Iris pigment epithelial cell (primary cell): Measurements from ENCODE around the gene RABL6.
A peak's percentile ranks its signal among the peaks of the same experiment; 100 is the strongest.
"Not testable (repeated sequence)": the region's sequence is repeated elsewhere in the genome, so short reads cannot be mapped to it uniquely, and the experiment has no call there.

Experiments
- DNase-seq: peaks from one replicate; pipeline ENCODE4 v3.0.0-alpha.2; 2011; ENCODE audit warnings: low read depth

RABL6 gene

DNA sequence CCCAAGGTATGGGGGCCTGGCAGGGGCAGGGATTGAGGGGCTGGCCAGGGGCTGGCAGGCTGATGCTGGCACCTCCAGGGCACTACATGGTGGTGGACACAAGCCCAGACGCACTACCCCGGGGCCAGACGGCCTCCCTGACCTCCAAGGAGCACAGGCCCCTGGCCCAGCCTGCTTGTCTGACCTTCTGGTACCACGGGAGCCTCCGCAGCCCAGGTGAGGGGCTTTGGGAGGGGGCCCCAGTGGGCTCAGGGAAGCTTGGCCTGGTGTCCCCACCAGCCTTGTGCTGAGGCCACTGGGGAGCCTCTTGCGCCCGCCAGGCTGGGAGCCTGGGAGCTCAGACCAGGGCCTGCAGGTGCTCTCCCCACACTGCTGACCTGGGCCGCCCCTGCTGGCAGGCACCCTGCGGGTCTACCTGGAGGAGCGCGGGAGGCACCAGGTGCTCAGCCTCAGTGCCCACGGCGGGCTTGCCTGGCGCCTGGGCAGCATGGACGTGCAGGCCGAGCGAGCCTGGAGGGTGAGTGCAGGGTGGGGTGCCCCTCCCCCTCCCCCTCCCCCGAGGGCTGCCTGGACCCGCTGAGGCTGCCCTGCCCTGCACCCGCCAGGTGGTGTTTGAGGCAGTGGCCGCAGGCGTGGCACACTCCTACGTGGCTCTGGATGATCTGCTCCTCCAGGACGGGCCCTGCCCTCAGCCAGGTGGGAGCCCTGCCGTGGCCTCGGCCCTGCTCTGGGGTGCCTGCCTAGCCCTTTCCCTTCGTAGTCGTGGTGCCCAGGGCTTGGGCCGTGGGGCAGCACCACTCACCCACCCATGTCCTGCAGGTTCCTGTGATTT lies 50.0 kb downstream of the RABL6 start:
- DNase-seq: no peak

DNA sequence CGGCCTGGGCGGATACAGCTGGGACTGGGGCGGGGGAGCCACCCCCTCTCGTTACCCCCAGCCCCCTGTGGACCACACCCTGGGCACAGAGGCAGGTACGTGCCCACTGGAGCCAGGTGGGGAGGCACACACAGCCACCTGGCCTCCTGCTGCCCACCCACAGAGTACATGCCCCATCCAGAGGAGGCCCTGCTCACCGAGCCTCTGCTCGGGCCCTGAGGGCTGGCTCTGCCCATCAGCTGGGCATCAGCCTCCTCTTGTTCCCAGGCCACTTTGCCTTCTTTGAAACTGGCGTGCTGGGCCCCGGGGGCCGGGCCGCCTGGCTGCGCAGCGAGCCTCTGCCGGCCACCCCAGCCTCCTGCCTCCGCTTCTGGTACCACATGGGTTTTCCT lies 50.7 kb downstream of the RABL6 start:
- DNase-seq: no peak

DNA sequence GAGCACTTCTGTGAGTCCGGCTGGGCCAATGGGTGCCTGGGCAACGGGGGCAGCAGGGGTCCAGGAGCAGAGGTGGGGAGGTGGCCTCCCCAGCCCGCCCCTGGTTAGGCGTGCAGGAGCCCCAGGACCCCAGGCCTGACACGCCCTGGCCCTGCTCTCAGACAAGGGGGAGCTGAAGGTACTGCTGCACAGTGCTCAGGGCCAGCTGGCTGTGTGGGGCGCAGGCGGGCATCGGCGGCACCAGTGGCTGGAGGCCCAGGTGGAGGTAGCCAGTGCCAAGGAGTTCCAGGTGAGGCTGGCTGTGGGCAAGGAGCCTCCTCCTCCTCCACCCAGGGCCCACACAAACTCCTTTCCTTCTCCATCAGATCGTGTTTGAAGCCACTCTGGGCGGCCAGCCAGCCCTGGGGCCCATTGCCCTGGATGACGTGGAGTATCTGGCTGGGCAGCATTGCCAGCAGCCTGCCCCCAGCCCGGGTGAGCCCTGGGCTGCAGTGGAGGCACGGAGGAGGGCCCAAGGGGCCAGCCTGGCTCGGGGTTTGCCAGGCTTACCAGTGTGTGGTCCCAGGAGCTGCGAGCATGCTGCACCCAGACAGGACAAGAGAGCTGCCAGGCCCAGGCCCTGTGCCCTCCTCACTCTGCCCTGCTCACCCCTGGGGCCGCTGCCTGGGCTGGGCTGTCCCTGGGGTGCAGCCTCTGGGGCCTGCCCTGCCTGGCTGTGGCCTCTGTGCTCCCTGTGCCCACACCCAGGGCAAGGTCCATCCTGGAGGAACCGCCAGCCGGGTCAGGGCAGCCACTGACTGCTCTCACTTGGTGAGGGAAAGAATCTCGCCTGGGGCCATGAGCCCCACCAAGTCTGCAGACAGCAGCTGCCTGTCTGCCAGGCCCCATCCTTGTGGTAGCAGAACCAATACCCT lies 51.4 kb downstream of the RABL6 start:
- peak; percentile 30 for DNase-seq

DNA sequence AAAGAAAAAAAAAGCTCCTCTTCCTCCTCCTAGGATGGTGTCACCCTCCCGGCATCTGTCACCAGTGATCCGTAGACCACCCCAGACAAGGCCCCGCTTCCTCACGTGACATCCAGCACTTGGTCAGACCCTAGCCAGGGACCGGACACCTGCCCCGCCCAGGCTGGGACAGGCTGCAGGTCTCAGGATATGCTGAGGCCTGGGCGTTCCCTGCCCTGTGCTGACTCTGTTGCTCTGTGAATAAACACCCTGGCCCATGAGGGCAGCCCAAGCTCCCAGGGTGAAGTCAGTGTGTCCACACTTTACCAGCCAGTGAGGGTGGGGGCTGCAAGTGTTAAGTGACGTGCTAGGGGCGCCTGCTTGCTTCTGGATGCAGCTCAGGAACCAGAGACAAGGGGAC lies 52.8 kb downstream of the RABL6 start:
- no peak for DNase-seq

DNA sequence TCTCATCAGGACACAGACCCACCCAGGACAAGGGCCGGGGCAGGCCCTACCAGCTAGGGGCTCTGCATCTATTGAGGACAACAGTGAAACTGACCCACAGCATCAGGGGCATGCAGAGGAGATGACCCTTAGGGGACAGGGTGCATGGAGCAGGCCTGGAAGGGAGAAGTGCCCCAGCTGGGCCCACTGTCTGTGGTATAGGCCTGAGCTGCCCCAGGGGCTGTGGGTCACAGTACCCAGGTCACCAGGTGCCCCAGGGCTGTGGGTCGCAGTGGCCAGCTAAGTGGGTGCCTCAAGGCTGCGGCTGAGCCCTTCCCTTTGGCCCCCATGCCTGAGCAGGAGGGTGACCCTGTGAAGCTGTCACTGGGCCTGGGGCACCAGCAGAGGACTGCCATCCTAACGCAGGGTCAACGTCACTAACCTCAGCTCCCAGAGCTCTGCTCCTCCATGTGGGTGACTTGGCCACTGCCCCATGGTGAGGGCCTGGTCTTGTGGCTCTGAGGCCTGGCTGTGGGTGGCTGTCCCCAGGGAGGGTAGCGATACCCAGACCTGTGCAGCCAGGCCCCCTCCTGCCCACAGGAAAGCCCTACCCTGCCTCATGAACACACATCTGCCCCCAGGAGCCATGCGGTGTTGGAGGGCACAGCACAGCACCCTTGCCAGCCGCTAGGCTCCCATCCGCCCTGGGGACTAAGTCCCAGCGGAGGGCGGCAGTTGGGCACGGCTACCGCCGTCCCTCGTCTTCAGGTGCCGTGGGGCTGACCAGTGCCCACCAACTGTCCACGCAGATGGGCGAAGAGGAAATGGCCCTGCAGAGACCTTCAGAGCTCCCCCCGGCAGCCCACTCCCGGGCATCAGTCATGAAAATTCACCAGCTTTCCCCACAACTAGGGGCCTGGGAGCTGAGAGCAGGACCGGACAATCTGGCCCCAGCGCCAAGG lies 53.5 kb downstream of the RABL6 start:
- DNase-seq: no peak

DNA sequence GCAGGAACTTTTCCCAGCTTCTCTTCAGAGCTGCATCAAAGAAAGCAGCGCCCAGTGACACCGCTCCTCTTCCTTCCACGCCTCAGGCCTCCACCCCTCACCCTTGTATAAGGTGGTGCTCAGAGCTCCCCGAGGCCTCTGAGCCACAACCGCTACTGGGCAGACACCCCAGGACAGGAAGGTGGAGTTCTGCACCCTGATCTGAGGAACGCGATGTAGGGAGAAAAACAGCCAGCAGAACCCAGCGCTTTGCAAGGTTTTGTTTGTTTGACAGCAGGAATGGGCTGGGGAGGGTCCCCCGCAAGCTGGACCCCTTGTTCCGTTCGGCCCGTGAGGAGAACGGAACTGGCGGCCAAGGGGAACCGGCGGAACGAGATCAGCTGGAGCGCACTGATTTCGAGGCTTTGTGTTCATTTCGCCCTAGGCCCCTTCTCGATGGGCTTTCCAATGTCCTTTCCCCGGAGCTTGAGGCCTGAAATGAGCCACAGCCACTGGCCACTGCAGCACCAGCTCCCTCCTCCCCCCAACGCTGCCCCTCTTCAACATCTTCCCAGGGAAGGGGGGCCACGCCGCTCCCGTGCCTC lies 54.2 kb downstream of the RABL6 start:
- DNase-seq: no peak

DNA sequence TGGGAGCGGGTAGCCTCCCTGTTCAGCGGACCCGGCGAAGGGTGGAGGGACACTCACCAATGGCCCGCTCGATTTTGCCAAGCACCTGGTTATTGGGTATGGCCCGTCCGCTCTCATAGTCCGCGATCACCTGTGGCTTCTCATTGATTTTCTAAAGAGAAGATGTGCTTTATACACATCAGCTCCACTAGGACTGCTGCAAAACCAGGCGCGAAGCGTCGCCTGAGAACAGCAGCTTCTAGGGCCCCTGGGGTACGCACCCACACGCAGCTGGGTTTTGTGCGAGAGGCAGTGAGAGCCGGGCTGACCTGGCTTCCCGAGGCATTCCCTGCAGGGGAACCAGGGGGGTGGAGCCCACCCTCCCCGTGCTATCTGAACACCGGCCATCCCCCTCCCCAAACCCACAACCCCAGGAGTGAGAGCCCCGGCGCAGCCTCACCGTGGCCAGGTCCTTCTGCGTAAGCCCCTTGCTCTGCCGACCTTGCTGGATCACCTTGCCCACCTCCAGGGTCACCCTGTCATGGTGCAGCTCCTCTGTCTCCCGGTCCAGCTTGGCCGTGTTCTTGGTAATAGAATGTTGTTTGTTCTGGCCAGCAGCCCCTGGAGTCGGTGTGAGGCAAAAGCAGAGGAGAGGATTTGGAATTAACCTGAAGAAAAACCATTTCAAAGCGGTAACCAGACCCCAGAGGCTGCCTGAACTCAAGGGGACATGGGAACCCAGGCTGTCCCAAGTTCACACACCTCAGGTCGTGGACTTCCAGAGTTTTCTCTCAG lies 55.3 kb downstream of the RABL6 start:
- DNase-seq: no peak

DNA sequence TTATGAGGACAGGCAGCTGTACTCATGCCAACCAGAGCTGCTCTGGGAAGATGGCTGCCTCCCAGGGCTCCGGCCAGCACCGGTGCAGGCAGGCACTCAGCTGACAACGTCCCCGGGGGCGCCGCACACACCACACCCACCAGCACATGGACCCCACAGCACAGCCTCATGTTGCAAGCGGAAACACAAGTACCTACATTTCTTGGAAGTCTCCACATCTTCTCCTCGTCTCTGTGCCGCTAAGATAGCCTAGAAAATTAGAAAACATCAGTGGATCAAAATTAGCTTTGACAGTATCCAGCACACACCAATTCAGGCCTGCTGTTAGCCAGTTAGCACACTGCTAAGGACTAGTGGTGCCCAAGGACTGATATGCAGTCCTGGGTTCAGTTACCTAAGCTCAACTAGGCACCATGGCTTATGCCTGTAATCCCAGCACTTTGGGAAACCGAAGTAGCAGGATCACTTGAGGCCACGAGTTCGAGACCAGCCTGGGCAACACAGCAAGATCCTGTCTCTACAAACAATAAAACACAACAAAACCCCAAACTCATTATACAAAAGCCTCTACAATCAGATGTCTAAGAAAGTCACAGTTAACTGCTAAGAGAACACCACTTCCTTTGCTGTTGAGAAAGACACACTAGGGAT lies 56.0 kb downstream of the RABL6 start:
- DNase-seq: no peak

DNA sequence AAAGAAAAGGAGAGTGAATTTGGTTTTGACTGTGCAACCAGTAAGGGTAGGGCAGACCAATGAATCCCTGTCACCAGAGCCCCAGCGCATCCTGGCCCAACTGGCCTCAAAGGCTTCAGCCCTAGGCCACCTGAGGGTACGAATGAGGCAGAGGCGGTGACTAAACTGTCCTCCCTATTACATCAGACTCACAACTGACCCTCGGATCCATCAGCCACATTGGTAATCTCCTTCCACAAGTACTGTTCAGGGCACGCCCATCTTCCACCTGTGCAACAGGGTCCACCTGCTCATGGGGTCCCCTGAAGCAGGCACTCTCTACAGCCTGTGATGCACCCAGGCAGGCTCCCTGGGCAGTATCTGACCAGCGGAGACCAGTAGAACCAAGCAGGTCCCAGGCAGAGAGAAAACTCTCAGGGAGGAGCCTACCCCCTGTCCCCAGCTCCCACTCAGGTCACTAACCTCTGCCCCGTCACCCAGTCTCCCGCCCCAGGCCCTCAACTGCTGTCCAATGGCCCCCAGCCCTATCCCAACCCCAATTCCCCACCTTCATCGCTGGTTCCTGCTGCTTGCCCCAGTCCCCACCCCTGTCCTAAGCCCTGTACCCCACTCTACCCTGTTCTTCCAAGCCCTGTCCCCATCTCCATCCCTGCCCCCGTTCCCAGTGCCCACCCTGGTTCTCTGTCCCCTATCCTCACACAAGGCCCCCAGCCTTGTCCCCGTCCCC lies 57.5 kb downstream of the RABL6 start:
- no peak for DNase-seq

DNA sequence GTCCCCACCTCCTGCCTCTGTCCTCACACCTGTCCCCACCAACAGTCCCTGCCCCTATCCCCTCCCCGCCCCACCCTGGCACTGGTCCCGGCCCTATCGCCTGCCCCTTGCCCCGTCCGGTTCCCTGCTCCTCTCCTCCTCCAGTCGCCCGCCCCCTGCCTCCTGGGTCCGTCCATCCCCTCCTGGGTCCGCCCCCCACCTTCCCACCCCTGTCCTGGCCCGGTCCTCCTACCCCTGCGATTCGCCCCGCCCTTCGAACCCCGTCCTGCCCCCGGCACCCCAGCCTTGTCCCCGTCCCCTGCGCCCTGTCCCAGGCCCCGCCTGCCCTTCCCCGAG lies 58.0 kb downstream of the RABL6 start:
- DNase-seq: no peak

DNA sequence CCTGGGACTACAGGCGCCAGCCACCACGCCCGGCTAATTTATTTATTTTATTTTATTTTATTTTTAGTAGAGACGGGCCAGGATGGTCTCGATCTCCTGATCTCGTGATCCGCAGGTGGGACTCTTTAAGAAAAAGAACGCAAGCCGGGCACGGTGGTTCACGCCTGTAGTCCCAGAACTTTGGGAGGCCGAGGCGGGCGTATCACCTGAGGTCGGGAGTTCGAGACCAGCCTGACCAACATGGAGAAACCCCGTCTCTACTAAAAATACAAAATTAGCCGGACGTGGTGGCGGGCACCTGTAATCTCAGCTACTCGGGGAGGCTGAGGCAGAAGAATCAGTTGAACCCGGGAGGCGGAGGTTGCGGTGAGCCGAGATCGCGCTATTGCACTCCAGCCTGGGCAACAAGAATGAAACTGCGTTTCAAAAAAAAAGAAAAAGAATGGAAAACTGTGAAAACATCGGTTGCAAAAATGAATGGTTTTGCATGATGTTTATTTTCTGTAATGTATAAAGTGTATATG lies 59.2 kb downstream of the RABL6 start:
- DNase-seq: not testable (repeated sequence)

DNA sequence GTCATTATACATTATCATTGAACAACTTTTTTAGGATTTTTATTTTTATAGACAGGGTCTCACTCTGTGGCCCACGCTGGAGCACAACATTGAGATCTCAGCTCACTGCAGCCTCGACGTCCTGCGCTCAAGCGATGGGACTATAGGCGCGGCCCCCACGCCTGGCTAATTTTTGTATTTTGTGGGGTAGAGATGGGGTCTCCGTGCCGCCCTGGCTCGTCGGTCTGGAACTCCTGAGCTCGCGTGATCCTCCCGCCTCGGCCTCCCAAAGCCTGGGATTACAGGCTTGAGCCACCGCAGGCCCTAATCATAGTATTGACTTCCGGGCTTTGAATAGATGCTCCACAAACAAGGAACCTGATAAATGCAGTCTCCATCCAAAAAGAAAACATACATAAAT lies 59.7 kb downstream of the RABL6 start:
- DNase-seq: no peak

DNA sequence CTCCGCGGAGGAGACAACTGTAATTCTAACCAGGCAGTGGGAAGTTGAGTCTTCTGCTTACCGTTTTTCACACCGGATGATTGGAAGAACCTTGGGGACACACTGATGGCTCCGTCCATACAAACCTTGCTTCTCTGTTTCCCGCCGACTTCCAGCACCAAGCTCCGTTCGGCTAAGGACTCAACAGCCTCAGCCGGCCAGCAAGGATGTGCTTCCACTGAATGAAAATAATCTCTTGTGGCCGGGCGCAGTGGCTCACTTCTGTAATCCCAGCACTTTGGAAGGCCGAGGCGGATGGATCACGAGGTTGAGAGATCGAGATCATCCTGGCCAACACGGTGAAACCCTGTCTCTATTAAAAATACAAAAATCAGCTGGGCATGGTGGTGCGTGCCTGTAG lies 60.2 kb downstream of the RABL6 start:
- no peak for DNase-seq

DNA sequence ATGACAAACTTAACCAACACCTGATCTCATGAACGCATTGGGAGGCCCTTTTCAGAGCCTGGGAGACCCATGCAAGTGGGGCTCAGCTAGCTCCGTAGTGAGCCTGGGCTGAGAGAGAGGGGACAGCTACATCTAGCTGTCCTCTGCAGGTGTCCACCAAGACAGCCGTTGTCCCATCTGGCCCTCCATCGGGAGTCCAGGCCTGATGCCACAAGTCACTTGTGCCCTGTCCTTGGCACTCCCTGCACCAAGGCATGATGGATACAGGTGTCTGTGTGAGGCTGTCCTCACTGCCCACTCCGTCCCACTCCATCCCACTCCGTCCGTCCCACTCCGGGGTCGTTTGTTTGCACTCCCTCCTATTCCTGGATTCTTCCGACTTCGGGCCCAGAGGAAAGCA lies 60.9 kb downstream of the RABL6 start:
- DNase-seq: no peak

DNA sequence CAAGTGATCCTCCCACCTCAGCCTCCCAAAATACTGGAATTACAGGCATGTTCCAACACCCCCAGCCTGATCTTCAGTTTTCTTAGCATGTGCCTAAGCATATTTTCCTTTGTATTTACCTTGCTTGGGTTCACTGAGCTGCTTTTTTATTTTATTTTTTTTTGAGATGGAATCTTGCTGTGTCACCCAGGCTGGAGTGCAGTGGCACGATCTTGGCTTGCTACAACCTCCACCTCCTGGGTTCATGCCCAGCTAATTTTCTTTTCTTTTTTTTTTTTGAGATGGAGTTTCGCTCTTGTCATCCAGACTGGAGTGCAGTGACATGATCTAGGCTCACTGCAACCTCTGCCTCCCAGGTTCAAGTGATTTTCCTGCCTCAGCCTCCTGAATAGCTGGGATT lies 61.9 kb downstream of the RABL6 start:
- not testable (repeated sequence) for DNase-seq

DNA sequence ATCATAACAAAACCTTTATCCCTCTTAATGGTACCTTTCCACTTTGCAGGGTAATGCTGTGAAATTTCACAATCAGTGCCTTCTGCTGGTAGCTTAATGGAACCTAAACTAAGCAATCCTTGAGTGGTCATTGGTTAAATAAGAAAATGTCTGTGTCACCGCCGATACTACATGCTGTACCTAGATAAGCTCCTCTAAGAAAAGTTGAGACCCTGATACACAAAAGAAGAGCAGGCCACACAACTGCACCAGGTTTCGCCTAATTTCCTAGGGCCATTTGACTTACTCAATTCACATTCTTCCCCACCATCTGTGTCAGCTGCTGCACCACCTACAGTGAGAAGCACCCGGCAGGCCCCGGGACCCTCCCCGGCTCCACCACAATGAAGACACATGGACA lies 67.4 kb downstream of the RABL6 start:
- DNase-seq: no peak

DNA sequence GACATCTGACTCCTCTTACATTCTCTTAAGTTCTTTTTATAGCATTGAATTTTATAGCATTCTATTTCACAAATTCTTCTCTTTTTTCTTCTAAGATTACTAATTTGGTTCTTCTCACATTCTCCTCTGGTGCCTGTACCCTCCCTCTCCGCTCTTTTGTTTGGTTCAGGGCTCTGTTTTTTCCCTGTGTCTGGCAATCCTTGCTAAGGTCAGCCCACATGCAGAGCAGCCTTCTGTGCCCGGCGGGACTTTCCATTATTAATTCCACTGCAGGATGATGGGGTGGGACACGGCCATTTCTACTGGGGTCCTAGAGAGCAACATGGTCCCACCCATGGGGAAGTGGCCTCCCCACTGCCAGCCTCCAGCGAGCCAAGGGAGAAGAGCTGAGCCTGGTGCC lies 68.7 kb downstream of the RABL6 start:
- DNase-seq: no peak

DNA sequence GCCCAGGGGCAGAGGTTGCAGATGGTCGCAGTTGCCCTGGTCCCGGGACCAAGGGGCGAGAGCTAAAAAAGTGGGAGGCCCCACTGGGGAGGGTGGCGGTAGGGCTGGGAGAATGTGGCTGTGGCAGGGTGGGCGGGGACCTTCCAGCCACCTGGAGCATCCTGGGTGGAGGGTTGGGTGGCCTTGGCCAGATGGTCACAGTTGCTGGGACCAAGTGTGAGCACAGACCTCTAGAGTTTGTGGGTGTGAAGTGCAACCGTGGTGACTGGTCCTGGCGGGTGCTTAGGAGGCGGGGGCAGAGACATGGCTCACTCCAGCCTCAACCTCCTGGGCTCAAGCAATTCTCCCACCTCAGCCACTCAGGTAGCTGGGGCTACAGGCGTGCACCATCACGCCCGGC lies 72.9 kb downstream of the RABL6 start:
- DNase-seq: no peak

DNA sequence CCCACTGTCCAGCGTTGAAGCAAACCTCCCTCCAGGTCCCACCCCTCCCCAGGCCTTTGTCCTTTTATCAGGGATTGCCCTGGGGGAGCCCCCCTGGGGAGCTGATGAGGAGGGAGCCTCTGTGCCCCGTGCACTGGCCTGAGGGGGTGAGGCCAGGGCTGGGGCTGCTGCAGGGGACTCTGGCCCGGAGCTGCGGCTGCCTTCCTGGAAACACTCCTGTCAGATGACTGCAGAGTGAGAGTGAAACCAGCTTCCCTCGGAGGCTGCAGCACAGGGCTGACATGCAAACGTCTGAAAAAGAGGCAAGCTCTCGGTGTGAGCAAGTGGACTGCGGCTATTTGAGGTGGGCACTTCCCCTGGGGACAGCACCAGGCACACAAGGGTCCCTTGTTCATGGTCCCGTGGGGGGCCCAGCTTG lies 74.0 kb downstream of the RABL6 start:
- peak; percentile 57 for DNase-seq
